Smooth muscle cell (in vitro differentiated cells): Measurements from ENCODE around the gene LSR. TPM values are rescaled to one million over a fixed set of nuclear protein-coding genes. Genes with fewer than 3 reads are reported as not detected.

ENCODE experiments used
- DNase-seq: peaks from one replicate; lab custom pipeline; 2025; ENCODE audit not compliant: unreplicated experiment; lab: John Stamatoyannopoulos, UW
- H2AFZ ChIP-seq: fragments of 200-600 bp; sonication (generic); 2 replicates; pipeline ENCODE4 v1.6.0; 2016; ENCODE audit warnings: antibody characterized with exemption, low read depth, mild to moderate bottlenecking
- H3F3A ChIP-seq: fragments of 200-600 bp; sonication (generic); 2 replicates; pipeline ENCODE4 v1.6.0; 2017; ENCODE audit warnings: antibody characterized with exemption, low read depth
- H3K27ac ChIP-seq: fragments of 200-600 bp; sonication (generic); 2 replicates; pipeline ENCODE4 v1.5.1; 2016; ENCODE audit warnings: low read depth, mild to moderate bottlenecking
- H3K27me3 ChIP-seq: fragments of 200-600 bp; sonication (generic); 2 replicates; pipeline ENCODE4 v1.6.1; 2016; ENCODE audit warnings: low read depth, mild to moderate bottlenecking
- H3K36me3 ChIP-seq: fragments of 200-600 bp; sonication (generic); 2 replicates; pipeline ENCODE4 v1.5.1; 2016; ENCODE audit warnings: low read depth
- H3K4me1 ChIP-seq: fragments of 200-600 bp; sonication (generic); 2 replicates; pipeline ENCODE4 v1.5.1; 2016; ENCODE audit warnings: low read depth
- H3K4me2 ChIP-seq: fragments of 200-600 bp; sonication (generic); 2 replicates; pipeline ENCODE4 v1.6.0; 2016; ENCODE audit warnings: mild to moderate bottlenecking
- H3K4me3 ChIP-seq: fragments of 200-600 bp; sonication (generic); 2 replicates; pipeline ENCODE4 v1.5.1; 2016; ENCODE audit warnings: mild to moderate bottlenecking
- H3K79me2 ChIP-seq: fragments of 200-600 bp; sonication (generic); 2 replicates; pipeline ENCODE4 v1.6.0; 2016; ENCODE audit warnings: low read depth, mild to moderate bottlenecking
- H3K9ac ChIP-seq: fragments of 200-600 bp; sonication (generic); 2 replicates; pipeline ENCODE4 v1.6.0; 2016; ENCODE audit warnings: low read depth
- H3K9me3 ChIP-seq: fragments of 200-600 bp; sonication (generic); replicated peaks from 2 replicates; pipeline ENCODE4 v1.5.1; 2016; ENCODE audit warnings: low read depth
- H4K20me1 ChIP-seq: fragments of 200-600 bp; sonication (generic); 2 replicates; pipeline ENCODE4 v1.6.0; 2016; ENCODE audit warnings: low read depth
- WGBS: methylation state at CpG from one replicate; pipeline ENCODE4 v1.1.7; 2016; ENCODE audit warnings: low lambda C conversion rate; 5-methylcytosine and 5-hydroxymethylcytosine counted together
- polyA plus RNA-seq: library from polyadenylated mRNA; unstranded; fragments of >200 nt; fragmentation: Nextera tagmentation; extraction: Ambion mirVana; gene quantifications from 2 replicates; pipeline ENCODE4 v1.2.1, GENCODE V29; 2016
- total RNA-seq: library from RNA; depleted of rRNA; stranded (reverse); fragments of >200 nt; gene quantifications from 2 replicates; pipeline ENCODE4 v1.2.3, GENCODE V29; 2014
- TF ChIP-seq, protein P1 (sequence below): fragments of 200-600 bp; sonication (generic); IDR thresholded peaks from 2 replicates; pipeline ENCODE4 v1.5.1; 2017; ENCODE audit warnings: borderline replicate concordance, mild to moderate bottlenecking, antibody characterized with exemption; ENCODE audit not compliant: insufficient read depth, poor library complexity, severe bottlenecking

Gene LSR
- total and polyA plus RNA-seq, 2 experiments from 2014 or later = 14.0 to 14.2 TPM

DNA sequence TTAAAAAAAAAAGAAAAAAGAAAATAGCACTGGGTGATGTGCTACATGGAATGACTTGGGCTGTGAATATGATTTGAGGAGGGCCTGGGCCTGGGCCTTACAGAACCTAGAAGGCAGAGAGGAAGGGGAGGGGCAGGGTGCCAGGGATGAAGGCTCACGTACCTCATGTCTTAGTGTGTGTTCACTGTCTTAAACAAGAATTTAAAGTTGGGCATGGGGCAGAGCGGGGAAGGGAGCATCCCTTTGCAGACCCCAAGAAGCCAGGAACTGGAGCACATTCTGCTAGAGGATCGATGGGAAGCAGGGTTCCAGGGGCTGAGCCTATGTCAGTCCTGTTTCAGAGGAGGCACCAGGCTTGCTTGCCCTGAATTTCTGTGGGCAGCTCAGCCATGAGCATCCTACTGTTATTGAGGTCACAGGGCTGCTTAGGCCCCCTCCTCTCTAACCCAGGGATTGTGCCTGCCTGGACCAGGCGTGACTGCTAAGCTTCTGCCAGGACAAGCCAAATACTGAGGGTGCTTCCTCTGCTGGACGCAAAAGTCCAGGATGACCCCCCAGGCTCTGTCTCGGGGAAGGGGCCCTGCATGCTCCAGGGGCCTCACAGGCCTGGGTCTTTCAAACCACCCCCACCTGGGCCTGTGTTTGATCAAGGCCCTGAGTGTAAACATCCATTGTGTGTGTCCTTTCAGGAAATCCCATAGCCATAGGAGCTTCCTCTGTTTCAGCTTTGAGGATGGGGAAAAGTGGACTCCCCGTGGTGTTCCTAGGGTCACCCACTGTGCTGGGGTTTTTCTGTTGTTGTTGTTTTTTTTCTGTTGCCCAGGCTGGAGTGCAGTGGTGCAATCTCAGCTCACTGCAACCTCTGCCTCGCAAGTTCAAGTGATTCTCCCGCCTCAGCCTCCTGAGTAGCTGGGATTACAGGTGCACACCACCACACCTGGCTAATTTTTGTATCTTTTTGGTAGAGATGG lies 4.8 kb downstream of the LSR start:
- Histone ChIP-seq H3K4me3 (no peak overlapping the region), H3K27me3 (peaks cover 28% of the 10 kb centered on the region), H3K79me2 (no peaks in the 10 kb centered on the region), H3K27ac (no peak overlapping the region), H3K4me2 (no peak overlapping the region), H3K4me1 (no peaks in the 10 kb centered on the region), H3K9ac (no peak overlapping the region), H4K20me1 (no peaks in the 10 kb centered on the region), H3K36me3 (no peaks in the 10 kb centered on the region), H3F3A (no peaks in the 10 kb centered on the region), H2AFZ (no peak overlapping the region), H3K9me3 (no peaks in the 10 kb centered on the region)
- no peak for DNase-seq
- 91% methylated on average over 9 of the region's 9 CpGs for WGBS
- TF ChIP-seq, protein P1, sequence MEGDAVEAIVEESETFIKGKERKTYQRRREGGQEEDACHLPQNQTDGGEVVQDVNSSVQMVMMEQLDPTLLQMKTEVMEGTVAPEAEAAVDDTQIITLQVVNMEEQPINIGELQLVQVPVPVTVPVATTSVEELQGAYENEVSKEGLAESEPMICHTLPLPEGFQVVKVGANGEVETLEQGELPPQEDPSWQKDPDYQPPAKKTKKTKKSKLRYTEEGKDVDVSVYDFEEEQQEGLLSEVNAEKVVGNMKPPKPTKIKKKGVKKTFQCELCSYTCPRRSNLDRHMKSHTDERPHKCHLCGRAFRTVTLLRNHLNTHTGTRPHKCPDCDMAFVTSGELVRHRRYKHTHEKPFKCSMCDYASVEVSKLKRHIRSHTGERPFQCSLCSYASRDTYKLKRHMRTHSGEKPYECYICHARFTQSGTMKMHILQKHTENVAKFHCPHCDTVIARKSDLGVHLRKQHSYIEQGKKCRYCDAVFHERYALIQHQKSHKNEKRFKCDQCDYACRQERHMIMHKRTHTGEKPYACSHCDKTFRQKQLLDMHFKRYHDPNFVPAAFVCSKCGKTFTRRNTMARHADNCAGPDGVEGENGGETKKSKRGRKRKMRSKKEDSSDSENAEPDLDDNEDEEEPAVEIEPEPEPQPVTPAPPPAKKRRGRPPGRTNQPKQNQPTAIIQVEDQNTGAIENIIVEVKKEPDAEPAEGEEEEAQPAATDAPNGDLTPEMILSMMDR = no peak

DNA sequence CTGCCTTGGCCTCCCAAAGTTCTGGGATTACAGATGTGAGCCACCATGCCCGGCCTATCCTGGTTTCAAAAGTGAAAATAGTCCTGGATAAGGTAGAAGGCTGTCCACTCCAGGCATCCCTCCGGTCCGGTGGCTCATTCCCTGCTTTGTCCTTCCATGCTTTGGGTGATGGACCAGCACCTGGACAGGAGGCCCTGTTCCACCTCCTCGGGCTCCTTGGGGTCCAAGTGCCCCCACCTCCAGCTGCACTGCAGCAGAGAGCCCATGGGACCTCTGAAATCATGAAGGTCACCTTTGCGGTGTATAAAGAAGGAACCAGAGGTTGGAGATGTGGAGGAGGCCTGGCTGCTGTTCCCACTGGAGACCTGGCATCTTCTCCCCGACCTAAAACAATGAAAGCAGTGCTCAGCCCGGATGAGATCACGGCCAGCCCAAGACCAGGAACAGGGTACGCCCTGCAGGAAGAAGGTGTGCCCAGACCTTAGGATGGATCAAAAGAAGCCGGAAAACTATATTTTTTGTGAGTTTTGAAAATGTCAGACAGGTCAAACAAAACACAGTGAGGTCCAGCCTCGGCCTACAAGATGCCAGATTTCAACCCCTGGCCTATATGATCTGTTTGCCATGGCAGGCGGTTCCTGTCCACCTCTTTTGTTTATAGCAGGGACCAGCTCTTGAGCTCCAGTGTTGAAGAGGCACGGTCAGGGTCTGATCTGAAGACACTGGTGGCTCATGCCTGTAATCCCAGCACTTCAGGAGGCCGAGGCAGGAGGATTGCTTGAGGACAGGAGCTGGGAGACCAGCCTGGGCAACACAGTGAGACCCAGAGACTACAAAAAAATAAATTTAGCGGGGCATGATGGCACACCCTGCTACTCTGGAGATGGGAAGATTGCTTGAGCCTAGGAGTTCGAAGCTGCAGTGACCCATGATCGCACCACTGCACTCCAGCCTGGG lies 5.8 kb downstream of the LSR start:
- no peak overlapping the region for H2AFZ ChIP-seq
- TF ChIP-seq, protein P1 = no peak
- no peaks in the 10 kb centered on the region for H3K9me3 ChIP-seq
- no peaks in the 10 kb centered on the region for H3F3A ChIP-seq
- no peak overlapping the region for H3K27ac ChIP-seq
- H3K4me1 ChIP-seq = no peaks in the 10 kb centered on the region
- no peak for DNase-seq
- no peaks in the 10 kb centered on the region for H3K79me2 ChIP-seq
- no peaks in the 10 kb centered on the region for H3K36me3 ChIP-seq
- WGBS = 94% methylated on average over 17 of the region's 17 CpGs
- no peak overlapping the region for H3K4me3 ChIP-seq
- H3K27me3 ChIP-seq = peaks cover 18% of the 10 kb centered on the region
- H4K20me1 ChIP-seq = no peaks in the 10 kb centered on the region
- no peak overlapping the region for H3K4me2 ChIP-seq
- H3K9ac ChIP-seq = no peak overlapping the region

DNA sequence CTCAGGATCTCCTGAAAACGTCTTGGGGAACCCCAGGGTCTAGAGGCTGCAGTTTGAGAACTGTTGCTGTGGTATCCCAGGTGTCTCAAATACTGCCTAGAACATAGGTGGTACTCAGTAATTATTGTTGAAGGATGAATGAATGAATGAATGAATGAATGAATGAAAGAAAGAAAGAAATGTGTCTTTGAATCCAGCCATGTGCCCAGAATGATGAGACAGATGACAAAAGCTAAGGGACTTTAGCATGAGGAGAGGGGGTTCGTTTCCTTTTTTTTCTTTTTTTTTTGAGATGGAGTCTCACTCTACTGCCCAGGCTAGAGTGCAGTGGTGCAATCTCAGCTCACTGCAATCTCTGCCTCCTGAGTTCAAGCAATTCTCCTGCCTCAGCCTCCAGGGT lies 7.8 kb downstream of the LSR start:
- H3K9ac ChIP-seq = no peak overlapping the region
- no peak for DNase-seq
- no peak overlapping the region for H2AFZ ChIP-seq
- no peaks in the 10 kb centered on the region for H3K79me2 ChIP-seq
- H3K27ac ChIP-seq = no peak overlapping the region
- H3K27me3 ChIP-seq = no peaks in the 10 kb centered on the region
- TF ChIP-seq, protein P1 = no peak
- H3F3A ChIP-seq = no peaks in the 10 kb centered on the region
- H3K9me3 ChIP-seq = no peaks in the 10 kb centered on the region
- H3K4me2 ChIP-seq = no peak overlapping the region
- H4K20me1 ChIP-seq = no peaks in the 10 kb centered on the region
- H3K4me1 ChIP-seq = no peaks in the 10 kb centered on the region
- H3K36me3 ChIP-seq = no peaks in the 10 kb centered on the region
- no peak overlapping the region for H3K4me3 ChIP-seq
- WGBS = 91% methylated on average over 2 of the region's 2 CpGs
